ENCODE data around the gene LRRC73.

DNA sequence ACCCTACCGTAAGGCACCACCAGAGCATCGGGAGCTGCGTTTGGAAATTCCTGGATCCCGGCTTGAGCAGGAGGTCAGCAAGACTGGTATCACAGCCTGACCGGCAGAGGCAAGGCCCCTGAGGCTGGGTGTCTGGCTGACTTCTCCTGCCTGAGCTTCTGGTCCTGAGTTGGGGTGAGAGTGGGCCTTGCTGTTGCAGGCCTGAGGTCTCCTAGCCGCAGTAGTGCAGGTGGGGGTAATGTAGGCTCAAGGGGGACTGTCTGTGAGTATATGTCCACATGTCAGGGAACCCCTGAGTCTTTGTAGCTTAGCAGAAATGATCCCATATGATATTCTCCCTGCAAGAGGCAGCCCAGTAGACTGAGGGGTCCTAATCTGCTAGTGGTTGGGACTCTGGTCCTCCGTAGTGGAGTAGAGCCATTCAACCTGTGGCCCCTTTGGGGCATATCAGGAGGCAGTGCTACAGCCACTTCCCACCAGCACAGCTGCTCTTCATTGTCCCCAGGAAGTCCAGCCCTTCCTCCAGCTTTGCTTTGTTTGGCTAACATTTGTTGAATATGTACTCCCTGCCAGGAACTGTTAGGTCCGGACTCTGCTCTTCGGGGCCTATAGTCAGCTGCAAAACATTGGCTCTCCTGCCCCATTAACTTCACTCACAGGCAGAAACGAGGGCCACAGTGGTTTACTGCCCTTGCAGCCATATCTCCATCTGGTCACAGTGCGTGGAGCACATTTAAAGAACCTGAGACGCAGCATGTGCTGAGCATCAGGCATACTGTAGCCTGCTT lies 10.9 kb downstream of the LRRC73 start:
- no peak for TF ChIP-seq SPI1 (IDR thresholded peaks at IDR 0.05; ENCODE audit: low read depth, low read length)
- TF ChIP-seq POLR2AphosphoS5 (IDR thresholded peaks at IDR 0.05; ENCODE audit: low read depth, low read length), result no peak
- TF ChIP-seq POLR2A (IDR thresholded peaks at IDR 0.05; ENCODE audit: low read depth, low read length), result no peak
- TF ChIP-seq TAF1 (IDR thresholded peaks at IDR 0.05; ENCODE audit: low read depth, low read length), result no peak
- TF ChIP-seq POU2F2 (IDR thresholded peaks at IDR 0.05; ENCODE audit: low read depth, low read length), result no peak
- TF ChIP-seq PAX5 (IDR thresholded peaks at IDR 0.05; ENCODE audit: insufficient read depth, low read length, severe bottlenecking), result no peak

All from GM12891 (cell line).